ENCODE measurements around the gene C16orf46. TPM values are rescaled to one million over a fixed set of nuclear protein-coding genes. Genes with fewer than 3 reads are reported as not detected.

C16orf46 gene
- total and polyA plus RNA-seq, 9 of the 15 experiments (the other 6 are each of a cell fraction or from before 2014, with no cell fraction given), result 0.10 to 0.98 (median 0.41) TPM; not detected in 1

- ATAC-seq, result no peak
- H3K9me1 ChIP-seq (ENCODE audit: control insufficient read depth, insufficient read depth, low read length), result no peaks in the 10 kb centered on the region
- no peak overlapping the region for H3K4me2 ChIP-seq (ENCODE audit: insufficient read depth, low read length)
- H3K27me3 ChIP-seq (ENCODE audit: control insufficient read depth in 2 of 2, insufficient read depth in 2 of 2, low read length in 2 of 2), result peaks cover 39 to 56% of the 10 kb centered on the region in 2 experiments
- no peaks in the 10 kb centered on the region for H3K9me3 ChIP-seq (replicated peaks; ENCODE audit: control insufficient read depth, insufficient read depth, low read depth, low read length)
- no peak for FAIRE-seq
- in situ Hi-C loops (cut with MboI) (no loop called here), intact Hi-C loops (cut with micrococcal nuclease) (no loop called here)
- H3K9ac ChIP-seq (ENCODE audit: insufficient read depth in 1 of 2, low read depth in 2 of 2, low read length in 2 of 2), result 0 out of 4 replicates have a peak overlapping the region, but pooled peaks of 1 of the 2 experiments have one; percentile 49
- TF ChIP-seq EGR1 (conservative IDR thresholded peaks at IDR 0.05), result peak; percentile 40
- TF ChIP-seq RHOXF2B (CRISPR knock-in tag; conservative IDR thresholded peaks at IDR 0.05), result no peak
- CTCF ChIA-PET (ENCODE audit: low intra/inter-chr PET ratio), result no interaction called here
- 12% methylated on average over 11 of the region's 11 CpGs for WGBS (ENCODE audit: insufficient coverage, low coverage, missing lambda C conversion rate)
- no TSS peak for BruUV-seq (replicated peaks)
- no peak overlapping the region for H3K4me3 ChIP-seq
- H2AFZ ChIP-seq (ENCODE audit: low read depth, low read length), result 0 out of 2 replicates have a peak overlapping the region, but pooled peaks have one; percentile 20
- H3K4me1 ChIP-seq (replicated peaks in 1 of 2; ENCODE audit: control insufficient read depth in 2 of 2, insufficient read depth in 2 of 2, low read length in 2 of 2), result no peaks in the 10 kb centered on the region; a peak in 2 of 5 replicates
- no peaks in the 10 kb centered on the region for H3K79me2 ChIP-seq (ENCODE audit: control insufficient read depth, insufficient read depth, low read length)
- peaks cover 3% of the 10 kb centered on the region; the same call in 1 of the 2 replicates for H4K20me1 ChIP-seq (replicated peaks; ENCODE audit: control insufficient read depth, insufficient read depth, low read length)
- POLR2A ChIA-PET, result interaction anchor here (1.2 to 1.6 kb wide), 2 partner anchors 8 to 13 kb away, joined by 3 to 4 read pairs; no protein-coding TSS in a partner anchor
- no peak for DNase-seq (ENCODE audit: extremely low read depth in 1 of 4, low spot score in 3 of 4)
- H3K36me3 ChIP-seq (ENCODE audit: control insufficient read depth, insufficient read depth, low read length), result no peaks in the 10 kb centered on the region
- no peak overlapping the region for H3K27ac ChIP-seq (ENCODE audit: extremely low read depth, low read depth, low read length)
These were observed 30.5 kb upstream of the C16orf46 start for GRCh38 chr16:81107511-81107910.

DNA sequence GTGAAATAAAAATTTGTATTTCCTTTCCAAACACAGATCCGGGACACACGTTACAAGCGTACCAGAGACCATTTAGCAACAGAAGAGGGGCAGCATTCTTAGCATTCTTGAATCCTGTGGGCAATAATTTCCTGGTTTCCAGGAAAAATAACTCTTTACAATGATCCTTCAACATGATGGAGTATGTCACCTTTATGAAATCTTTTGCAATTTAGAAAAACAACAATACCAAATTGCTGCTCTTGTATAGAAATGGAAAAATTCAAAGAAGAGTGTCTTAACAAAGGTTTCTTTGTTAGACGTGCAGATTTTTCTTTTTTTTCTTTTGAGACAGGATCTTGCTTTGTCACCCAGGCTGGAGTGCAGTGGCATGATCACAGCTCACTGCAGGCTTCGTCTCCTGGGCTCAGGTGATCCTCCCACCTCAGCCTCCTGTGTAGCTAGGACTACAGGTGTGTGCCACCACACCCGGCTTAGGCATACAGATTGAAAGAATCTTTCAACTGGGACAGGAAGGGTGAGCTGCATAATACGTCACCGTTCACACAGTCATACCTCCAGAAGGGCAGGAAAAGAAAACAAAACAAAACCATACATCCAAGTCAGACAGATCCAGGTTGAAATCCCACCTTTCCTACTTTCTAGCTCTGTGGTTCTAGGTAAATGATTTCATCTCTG lies 29.9 kb upstream of the C16orf46 start:
- Histone ChIP-seq H3K9ac (ENCODE audit: insufficient read depth in 1 of 2, low read depth in 2 of 2, low read length in 2 of 2) (no peak overlapping the region), H3K27ac (ENCODE audit: extremely low read depth, low read depth, low read length) (no peak overlapping the region), H4K20me1 (replicated peaks; ENCODE audit: control insufficient read depth, insufficient read depth, low read length) (peaks cover 3% of the 10 kb centered on the region; the same call in 1 of the 2 replicates), H2AFZ (ENCODE audit: low read depth, low read length) (0 out of 2 replicates have a peak overlapping the region, but pooled peaks have one; percentile 20), H3K79me2 (ENCODE audit: control insufficient read depth, insufficient read depth, low read length) (no peaks in the 10 kb centered on the region), H3K27me3 (ENCODE audit: control insufficient read depth in 2 of 2, insufficient read depth in 2 of 2, low read length in 2 of 2) (peaks cover 35 to 51% of the 10 kb centered on the region in 2 experiments), H3K36me3 (ENCODE audit: control insufficient read depth, insufficient read depth, low read length) (no peaks in the 10 kb centered on the region), H3K9me3 (replicated peaks; ENCODE audit: control insufficient read depth, insufficient read depth, low read depth, low read length) (no peaks in the 10 kb centered on the region), H3K4me3 (no peak overlapping the region), H3K4me2 (ENCODE audit: insufficient read depth, low read length) (no peak overlapping the region), H3K9me1 (ENCODE audit: control insufficient read depth, insufficient read depth, low read length) (no peaks in the 10 kb centered on the region), H3K4me1 (replicated peaks in 1 of 2; ENCODE audit: control insufficient read depth in 2 of 2, insufficient read depth in 2 of 2, low read length in 2 of 2) (no peaks in the 10 kb centered on the region; a peak in 2 of 5 replicates)
- in situ Hi-C loops (cut with MboI) (no loop called here), intact Hi-C loops (cut with micrococcal nuclease) (no loop called here)
- no peak for FAIRE-seq
- CTCF ChIA-PET (ENCODE audit: low intra/inter-chr PET ratio), result no interaction called here
- no peak for ATAC-seq
- no peak for TF ChIP-seq ATF1 (CRISPR knock-in tag; IDR thresholded peaks at IDR 0.05)
- 0 out of 2 replicates have a peak, but pooled peaks have one; percentile 14 for TF ChIP-seq ATF1 (tag; IDR thresholded peaks at IDR 0.05)
- TF ChIP-seq ZNF280A (IDR thresholded peaks at IDR 0.05; ENCODE audit: low read depth, partially characterized antibody), result no peak
- no peak for DNase-seq (ENCODE audit: extremely low read depth in 1 of 4, low spot score in 3 of 4)
- no TSS peak for BruUV-seq (replicated peaks)
- under 1% methylated on average over 8 of the region's 8 CpGs for WGBS (ENCODE audit: insufficient coverage, low coverage, missing lambda C conversion rate)
- POLR2A ChIA-PET, result interaction anchor here (1.2 to 1.6 kb wide), 2 partner anchors 7 to 13 kb away, joined by 3 to 4 read pairs; no protein-coding TSS in a partner anchor
